Vagina (tissue), 2 donors: Measurements from ENCODE around the gene SCMH1.

Experiments
- CTCF ChIP-seq, 3 experiments: fragments of 450-650 bp in 2 of 3; fragments of 200-600 bp in 1 of 3; sonication (generic) in 1 of 3; IDR thresholded peaks; one replicate each; pipeline ENCODE4 v1.5.1; 2017 to 2019; ENCODE audit warnings: antibody characterized with exemption in 3 of 3, mild to moderate bottlenecking in 2 of 3, moderate library complexity in 2 of 3
- POLR2A ChIP-seq, 2 donors: fragments of 450-650 bp; IDR thresholded peaks; one replicate each; pipeline ENCODE4 v1.6.1; 2017; ENCODE audit warnings: antibody characterized with exemption in 2 of 2, mild to moderate bottlenecking in 2 of 2, moderate library complexity in 2 of 2
- POLR2AphosphoS5 ChIP-seq, 2 donors: sonication (generic); formaldehyde crosslinking; IDR thresholded peaks; one replicate each; pipeline ENCODE4 v1.9.0; 2017; ENCODE audit warnings: antibody characterized with exemption in 2 of 2, mild to moderate bottlenecking in 2 of 2, low read depth in 1 of 2; ENCODE audit not compliant: insufficient read depth in 1 of 2

GRCh38 chr1:41017141-41018017, 224.7 kb downstream of the SCMH1 start:
- TF ChIP-seq CTCF (IDR thresholded peaks at IDR 0.05) = no peak
- no peak for TF ChIP-seq POLR2A (IDR thresholded peaks at IDR 0.05)
- TF ChIP-seq POLR2AphosphoS5 (IDR thresholded peaks at IDR 0.05; ENCODE audit: insufficient read depth in 1 of 2, low read depth in 1 of 2) = no peak
